ENCODE data around the gene PIAS2.

PIAS2 gene

GRCh38 chr18:46917803-46918600 is 695 bp upstream of the PIAS2 start:
- DNase-seq (ENCODE audit: low read depth), result peak; percentile 58
- TF ChIP-seq, protein P1, sequence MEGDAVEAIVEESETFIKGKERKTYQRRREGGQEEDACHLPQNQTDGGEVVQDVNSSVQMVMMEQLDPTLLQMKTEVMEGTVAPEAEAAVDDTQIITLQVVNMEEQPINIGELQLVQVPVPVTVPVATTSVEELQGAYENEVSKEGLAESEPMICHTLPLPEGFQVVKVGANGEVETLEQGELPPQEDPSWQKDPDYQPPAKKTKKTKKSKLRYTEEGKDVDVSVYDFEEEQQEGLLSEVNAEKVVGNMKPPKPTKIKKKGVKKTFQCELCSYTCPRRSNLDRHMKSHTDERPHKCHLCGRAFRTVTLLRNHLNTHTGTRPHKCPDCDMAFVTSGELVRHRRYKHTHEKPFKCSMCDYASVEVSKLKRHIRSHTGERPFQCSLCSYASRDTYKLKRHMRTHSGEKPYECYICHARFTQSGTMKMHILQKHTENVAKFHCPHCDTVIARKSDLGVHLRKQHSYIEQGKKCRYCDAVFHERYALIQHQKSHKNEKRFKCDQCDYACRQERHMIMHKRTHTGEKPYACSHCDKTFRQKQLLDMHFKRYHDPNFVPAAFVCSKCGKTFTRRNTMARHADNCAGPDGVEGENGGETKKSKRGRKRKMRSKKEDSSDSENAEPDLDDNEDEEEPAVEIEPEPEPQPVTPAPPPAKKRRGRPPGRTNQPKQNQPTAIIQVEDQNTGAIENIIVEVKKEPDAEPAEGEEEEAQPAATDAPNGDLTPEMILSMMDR (conservative IDR thresholded peaks at IDR 0.05; ENCODE audit: control insufficient read depth, insufficient read depth, low read depth, low read length), result no peak

DNA sequence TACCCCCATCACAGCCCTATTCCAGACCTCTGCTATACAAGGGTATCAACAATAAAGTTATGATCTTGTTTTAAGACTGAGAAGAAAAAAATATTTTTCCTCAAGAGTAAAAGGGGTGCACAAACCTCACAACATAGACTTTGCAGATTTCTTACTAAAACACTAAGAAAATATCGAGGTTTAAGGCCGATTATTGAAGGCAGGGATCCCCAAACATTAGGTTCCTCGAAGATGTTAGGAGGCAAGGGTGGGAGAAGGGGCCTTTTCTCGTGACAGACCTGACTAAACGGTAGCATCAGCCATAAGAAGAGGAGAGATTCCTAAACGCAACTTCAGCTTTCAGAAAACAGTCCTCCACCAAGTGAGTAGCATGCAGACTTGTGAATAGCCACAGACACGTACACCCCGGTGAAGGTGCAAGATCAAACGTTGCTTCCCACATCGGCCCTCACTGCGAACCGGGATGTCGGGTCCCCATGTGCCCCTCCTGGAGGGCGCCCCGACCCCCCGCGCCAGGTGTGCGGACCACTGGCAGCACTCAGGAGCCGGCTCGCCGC is 678 bp downstream of the PIAS2 start:
- TF ChIP-seq, protein P1 (conservative IDR thresholded peaks at IDR 0.05; ENCODE audit: control insufficient read depth, insufficient read depth, low read depth, low read length), result no peak
- peak; percentile 37 for DNase-seq (ENCODE audit: low read depth)
- H3K4me3 ChIP-seq (ENCODE audit: control insufficient read depth, low read depth, low read length), result peak overlapping the region; percentile 59

More at GRCh38 chr18:46917803-46918600, 695 bp upstream of the PIAS2 start:
- peak overlapping the region; percentile 59 for H3K4me3 ChIP-seq (ENCODE audit: control insufficient read depth, low read depth, low read length)

- TF ChIP-seq, protein P1 (conservative IDR thresholded peaks at IDR 0.05; ENCODE audit: control insufficient read depth, insufficient read depth, low read depth, low read length), result no peak
- DNase-seq (ENCODE audit: low read depth), result no peak
- H3K4me3 ChIP-seq (ENCODE audit: control insufficient read depth, low read depth, low read length), result peak overlapping the region; percentile 59
These were observed 1.3 kb downstream of the PIAS2 start for GRCh38 chr18:46915800-46916550.

- no peak overlapping the region for H3K4me3 ChIP-seq (ENCODE audit: control insufficient read depth, low read depth, low read length)
- TF ChIP-seq, protein P1 (conservative IDR thresholded peaks at IDR 0.05; ENCODE audit: control insufficient read depth, insufficient read depth, low read depth, low read length), result no peak
- DNase-seq (ENCODE audit: low read depth), result no peak
These were observed 6.5 kb downstream of the PIAS2 start for GRCh38 chr18:46910856-46911255.

GRCh38 chr18:46909497-46909896 is 7.8 kb downstream of the PIAS2 start:
- TF ChIP-seq, protein P1 (conservative IDR thresholded peaks at IDR 0.05; ENCODE audit: control insufficient read depth, insufficient read depth, low read depth, low read length), result no peak
- no peak for DNase-seq (ENCODE audit: low read depth)
- no peak overlapping the region for H3K4me3 ChIP-seq (ENCODE audit: control insufficient read depth, low read depth, low read length)

DNA sequence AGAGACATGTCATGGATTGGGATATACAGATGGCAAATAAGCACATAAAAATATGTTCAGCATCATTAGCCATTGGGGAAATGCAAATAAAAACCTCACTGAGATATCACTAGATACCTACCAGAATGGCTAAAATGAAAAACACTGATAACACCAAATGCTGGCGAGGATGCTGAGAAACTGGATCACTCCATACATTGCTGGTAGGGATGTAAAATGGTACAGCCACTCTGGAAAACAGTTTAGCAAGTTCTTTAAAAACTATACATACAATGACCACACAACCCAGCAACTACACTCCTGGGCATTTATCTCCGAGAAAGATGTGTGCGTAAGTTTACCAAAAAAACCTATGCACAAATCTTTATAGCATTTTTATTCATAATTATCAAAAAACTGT is 13.9 kb downstream of the PIAS2 start:
- H3K4me3 ChIP-seq (ENCODE audit: control insufficient read depth, low read depth, low read length), result no peak overlapping the region
- DNase-seq (ENCODE audit: low read depth), result no peak
- TF ChIP-seq, protein P1 (conservative IDR thresholded peaks at IDR 0.05; ENCODE audit: control insufficient read depth, insufficient read depth, low read depth, low read length), result no peak

All from fibroblast of mammary gland (primary cell).